Medulla oblongata (tissue), 1 donor: Measurements from ENCODE around the gene SLAMF6.
"Not testable (repeated sequence)": the region's sequence is repeated elsewhere in the genome, so short reads cannot be mapped to it uniquely, and the experiment has no call there.

Experiments
- DNase-seq: peaks from one replicate; pipeline ENCODE4 v3.0.0-alpha.2; 2015; ENCODE audit errors: extremely low spot score

SLAMF6 gene

DNA sequence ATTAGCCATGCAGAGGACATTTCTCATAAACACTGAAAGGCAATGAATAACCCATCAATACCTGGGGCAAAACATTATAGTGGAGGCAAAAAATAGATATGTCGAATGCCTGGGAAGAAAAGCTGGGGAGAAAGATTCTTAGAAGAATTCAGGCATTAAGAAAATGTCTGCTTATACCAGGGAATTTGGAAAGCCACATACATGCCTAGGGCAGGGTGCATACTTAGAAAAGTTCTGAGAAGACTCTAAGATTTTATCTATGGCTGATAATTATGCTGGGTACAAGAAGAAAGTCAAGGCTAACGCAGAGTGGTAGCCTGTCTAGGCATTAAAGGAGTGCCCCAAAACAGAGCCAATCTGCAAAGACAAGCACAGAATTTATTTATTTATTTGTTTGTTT lies 18.4 kb downstream of the SLAMF6 start:
- DNase-seq: no peak

DNA sequence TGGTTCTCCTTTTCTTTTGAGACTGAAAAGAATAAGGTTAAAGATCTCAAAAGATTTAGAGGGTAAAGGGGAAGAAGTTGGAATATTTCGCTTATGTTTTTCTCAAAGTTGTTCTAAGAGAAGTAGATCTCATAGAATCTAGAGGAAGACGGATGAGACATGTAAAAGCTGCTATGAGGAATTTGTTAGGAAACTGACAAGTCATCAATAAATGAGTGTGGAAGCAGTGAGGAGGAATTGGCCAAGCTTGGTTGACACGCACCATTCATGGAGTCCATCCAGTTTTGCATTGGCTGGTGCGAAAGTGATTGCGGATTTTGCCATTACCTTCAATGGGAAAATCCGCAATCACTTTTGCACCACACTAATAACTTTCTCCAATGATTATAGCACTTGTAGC lies 20.0 kb downstream of the SLAMF6 start:
- no peak for DNase-seq

DNA sequence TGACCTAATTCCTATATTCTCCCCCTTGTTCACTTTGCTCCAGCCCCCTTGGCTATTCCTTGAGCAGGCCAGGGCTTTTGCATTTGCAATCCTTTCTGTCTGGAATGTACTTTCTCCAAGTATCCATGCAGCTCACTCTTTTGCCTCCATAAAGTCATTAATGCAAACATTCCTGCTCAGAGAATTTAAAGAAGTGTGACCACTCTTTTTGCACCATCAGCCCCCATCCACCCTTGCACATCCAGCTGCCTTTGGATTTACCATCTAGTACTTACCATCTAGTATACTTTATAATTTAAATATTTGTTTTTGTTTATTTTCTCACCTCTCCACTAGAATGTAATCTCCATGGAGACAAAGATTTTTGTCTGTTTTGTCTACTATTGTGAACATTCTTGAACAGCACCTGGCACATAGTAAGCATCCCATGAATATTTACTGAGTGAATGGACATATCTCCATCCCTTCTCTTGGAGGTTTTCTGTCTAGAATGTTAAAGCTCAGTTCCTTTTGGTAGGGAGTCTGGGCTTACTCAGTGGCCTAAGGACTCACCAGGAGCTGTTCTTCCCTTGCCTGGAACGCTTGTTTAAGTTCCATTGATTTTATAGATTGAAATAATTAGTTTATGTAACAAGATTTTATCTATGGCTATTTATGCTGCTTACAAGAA lies 22.6 kb downstream of the SLAMF6 start:
- DNase-seq: no peak

DNA sequence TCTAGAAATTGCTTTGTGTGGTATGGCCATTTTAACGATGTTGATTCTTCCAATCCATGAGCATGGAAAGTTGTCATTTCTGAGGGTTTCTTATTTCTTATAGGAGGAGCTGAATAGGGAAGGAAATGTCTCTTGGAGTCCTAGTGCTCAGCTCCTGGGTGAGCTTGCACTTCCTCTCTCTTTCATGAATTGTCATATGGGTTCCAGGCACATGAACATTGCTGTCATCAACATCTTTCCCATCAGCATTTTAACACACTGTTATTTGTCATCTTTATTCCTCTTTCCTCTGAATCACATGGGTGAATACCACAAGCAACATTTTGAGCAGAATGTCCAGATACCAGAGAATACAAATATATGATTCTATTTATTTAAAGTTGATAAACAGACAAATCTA lies 23.4 kb downstream of the SLAMF6 start:
- peak; percentile 75 for DNase-seq

DNA sequence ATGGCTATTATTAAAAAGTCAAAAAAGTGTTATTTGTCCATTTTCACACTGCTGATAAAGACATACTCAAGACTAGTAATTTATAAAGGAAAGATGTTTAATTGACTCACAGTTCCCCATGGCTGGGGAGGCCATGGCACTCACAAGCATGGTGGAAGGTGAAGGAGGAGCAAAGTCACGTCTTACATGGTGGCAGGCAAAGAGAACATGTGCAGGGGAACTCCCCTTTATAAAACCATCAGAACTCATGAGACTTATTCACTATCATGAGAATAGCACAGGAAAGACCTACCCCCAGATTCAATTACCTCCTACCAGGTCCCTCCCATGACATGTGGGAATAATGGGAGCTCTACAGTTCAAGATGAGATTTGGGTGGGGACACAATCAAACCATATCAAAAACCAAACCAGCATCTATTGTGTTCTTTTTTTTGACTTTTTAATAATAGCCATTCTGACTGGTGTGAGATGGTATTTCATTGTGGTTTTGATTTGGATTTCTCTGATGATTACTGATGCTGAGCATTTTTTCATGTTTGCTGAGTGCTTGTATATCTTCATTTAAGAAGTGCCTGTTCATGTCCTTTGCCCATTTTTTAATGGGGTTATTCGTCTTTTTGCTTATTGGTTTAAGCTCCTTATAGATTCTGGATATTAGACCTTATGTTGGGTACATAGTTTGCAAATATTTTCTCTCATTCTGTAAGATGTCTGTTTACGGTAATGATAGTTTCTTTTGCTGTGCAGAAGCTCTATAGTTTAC lies 24.6 kb downstream of the SLAMF6 start:
- DNase-seq: not testable (repeated sequence)

DNA sequence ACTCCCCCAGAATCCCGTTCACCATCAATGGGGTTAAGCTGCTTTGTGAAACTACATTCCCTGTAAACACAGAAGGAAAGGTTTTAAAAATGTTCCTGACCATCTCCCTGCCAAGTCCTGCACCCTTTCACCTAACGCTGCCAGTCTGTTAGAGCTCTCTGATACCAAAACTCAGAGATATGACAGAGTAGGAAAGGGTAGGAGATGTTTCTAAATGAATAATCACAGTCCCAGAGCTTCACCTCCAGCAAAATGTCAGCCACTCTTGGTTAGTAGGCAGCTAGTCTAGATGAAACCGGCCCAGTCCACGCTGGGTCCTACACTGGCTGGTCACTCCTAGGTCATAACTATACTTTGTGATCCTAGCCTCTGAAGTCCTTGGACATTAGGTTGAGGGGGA lies 26.7 kb downstream of the SLAMF6 start:
- no peak for DNase-seq

DNA sequence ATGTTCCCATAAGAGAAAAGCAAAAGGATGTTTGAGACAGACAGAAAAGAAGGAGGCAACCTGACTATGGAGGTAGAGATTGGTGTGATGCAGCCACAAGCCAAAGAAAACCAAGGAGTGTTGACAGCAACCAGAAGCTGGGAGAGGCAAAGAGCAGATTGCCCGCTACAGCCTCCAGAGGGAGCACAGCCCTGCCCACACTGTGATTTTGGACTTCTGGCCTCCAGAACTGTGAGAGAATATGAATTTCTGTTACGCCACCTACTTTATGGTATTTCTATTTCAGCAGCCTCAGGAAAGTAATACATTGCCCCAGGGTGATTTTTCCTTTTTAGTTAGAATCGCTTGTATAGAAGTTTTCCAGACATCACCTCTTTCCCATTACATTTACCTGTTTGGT lies 28.4 kb downstream of the SLAMF6 start:
- no peak for DNase-seq

DNA sequence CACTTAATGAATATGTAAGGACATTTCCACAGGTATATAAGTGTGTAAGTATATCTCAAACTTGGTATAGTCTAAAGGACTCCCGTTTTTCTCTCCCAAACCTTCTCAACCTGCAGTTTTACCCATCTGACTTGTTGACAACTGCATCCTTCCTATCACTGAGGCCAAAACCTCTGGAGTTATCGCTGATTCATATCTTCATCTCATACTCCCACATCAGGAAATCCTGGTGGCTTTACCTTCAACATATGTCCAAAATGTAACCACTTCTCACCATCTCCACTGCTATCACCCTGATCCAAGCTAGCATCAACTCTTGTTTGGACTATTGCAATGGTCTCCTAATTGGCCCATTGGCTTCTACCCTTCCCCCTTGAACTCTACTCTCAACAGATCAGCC lies 30.4 kb downstream of the SLAMF6 start:
- no peak for DNase-seq

DNA sequence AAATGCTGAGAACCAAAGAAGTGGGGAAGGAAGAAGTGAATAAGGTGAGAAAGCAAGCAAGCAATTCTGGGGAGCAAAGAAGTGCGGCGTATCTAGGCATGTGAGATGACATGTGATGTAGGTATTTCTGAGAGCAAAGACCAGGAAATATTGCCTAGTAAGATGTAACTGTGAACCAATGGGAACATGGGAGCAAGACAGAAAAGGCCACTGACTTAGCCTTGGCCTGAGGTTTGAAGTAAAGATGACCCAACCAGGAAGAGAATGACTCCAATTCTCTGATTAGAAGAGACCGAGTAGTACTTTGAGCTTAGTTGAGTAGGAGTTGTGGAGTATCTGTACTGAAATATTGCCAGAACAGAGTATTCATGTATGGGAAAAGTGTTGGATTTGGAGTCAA lies 31.1 kb downstream of the SLAMF6 start:
- DNase-seq: no peak

DNA sequence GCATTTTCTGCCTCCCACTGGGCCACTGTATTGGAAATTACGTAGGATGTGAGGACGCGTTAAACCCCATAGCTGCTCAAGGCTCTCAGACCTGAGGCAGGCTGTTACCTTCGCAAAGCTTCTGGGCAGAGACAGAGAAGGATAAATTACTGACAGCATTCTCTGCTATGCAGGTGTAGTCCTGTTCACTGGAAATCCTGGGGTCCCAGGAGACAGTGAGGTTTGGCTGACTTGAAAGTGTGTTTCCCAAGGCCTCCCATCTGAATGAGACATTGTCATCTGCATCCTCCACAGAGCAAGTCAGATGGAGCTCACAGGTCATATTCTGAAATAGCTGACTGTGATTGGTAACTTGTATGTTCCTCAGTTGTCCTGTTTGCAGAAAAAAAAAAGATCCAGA lies 32.0 kb downstream of the SLAMF6 start:
- DNase-seq: no peak

DNA sequence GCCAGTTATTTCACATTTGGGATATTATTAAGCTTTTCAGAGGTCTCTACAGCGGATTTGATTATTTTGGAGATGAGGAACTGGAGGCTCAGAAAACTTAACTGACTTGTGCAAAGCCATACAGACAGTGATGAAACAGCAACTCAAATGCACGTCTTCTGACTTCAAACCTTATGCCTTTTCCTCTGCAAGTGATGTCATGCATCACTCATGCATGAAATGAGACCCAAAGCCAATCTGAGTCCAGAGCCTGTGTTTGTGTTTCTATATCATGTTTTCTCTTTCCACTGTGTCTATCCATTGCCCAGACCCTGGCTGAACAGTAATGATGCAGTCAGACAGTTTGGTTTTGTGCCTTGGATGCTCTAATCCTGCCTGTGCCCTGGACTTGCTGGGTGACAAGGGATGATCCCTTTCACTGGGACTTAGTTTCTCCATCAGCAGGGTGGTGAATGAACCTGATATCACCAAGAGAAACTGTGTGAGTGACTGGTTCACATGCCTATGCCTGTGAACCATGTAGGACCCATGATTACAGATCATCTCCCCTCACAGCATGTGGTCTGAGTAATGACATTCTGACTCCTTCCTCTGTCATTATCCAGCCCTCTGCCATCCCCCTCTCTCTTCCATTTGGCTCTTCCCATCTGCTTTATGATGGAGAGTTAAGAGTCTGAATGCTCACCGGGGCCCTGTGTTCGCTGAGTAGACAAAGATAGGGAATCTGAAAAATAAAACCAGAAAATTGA lies 33.4 kb downstream of the SLAMF6 start:
- DNase-seq: no peak

DNA sequence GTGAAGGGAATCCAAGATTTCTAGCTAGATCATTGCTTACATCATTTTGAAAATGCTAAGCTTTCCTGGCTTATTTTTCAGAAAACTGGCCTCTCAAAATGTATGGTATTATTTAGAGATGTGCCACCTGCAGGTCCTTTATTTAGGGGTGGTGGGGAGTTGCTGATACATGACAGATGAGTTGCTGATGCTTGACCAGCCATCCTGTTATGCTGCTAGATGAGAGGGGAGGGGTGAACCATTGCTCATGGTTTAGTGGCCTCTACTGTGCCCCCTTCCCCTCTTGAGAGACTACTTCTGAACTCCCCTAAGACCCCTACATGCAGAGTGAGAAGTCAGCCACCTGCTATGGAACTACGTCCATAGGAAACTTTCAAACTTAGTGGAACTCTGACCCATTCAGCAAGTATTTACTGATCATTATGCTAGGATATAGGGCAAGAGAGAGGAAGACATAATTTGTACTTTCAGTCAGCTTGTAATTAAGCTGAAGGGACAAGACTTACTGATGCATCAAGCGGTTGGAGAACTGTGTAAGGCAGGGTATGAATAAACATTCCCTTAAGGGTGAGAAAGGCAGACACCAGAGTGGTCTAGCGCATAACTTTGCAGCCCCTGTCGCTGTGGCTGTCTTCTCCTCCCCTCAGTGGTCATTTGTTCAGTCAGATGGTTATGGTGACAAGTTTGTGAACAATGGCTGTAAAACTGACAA lies 34.6 kb downstream of the SLAMF6 start:
- no peak for DNase-seq

DNA sequence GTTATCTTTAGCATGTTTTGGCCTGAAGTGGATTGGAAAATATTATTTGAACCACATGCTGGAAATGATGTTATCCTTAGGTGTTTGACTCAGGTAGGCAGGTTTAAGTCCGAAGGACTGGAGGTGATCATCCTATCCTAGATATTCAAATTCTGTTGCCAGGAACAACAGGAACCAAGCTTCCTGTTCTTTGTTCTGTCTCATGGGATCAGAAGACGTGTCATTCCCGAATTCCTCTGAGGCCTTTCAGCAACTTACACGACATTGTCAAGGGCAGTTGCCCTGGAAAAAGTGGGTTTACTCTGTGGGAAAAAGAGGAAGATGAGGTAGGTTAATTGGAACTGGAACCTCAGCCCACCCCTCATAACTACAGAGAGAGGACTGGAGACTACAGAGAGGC lies 36.6 kb downstream of the SLAMF6 start:
- no peak for DNase-seq

DNA sequence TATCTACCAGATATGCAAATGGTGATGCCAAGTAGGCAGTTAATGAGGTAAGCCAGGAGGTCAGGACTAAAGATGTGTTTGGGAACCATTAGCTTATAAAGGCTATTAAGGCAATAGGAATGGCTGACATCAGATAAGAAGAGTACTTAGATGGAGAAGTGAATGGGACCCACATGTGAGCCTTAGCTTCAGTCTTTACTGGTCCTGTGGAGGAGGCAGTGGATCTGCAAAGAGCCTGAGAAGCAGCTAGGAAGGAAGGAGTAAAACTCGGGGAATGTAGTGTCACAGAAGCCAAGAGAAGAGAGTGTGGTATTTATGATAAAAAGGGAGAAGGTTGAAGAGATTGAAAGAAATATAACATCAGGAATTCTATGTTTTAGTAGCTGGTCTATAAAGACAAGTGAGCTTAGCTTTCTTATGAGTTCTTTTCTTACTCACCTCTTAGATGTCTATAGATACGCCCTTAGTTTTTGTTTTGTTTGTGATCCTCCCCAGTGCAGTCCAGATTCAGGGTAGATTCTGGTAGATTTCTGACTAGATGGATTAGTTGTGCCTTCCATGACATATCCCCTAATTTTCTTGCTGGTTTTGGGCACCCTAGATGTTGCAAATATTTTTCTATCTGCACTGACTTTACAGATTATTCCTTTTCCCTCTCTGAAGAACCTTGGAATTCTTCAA lies 39.4 kb downstream of the SLAMF6 start:
- no peak for DNase-seq

DNA sequence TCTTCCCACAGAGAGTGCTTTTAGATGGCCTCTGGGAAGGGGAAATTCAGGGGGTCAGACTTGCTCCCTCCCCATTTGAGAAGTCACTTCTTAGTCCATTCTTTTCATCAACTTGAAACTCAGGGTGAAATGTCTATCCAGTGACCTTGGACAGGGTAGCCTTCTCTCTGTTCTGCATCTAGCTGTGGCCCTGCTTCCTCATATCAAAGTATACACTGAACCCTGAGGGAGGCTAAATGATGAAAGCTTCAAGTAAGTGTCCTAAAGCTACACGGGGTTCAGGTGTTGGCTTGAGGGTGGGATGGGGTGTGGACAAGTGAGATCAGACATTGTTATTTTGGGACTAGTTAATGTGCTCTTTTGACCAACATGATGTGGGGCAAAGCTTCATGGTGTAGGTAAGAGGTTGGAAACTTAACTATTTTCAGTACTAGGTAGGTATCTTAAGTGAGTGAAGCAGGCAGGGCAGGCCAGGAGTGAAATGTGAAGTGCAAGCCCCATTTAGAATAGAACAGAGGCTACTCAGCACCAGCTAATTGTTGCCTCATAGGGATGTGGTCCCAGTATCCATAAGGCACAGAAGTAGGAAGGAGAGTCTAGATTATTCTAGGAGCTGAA lies 41.0 kb downstream of the SLAMF6 start:
- DNase-seq: no peak

DNA sequence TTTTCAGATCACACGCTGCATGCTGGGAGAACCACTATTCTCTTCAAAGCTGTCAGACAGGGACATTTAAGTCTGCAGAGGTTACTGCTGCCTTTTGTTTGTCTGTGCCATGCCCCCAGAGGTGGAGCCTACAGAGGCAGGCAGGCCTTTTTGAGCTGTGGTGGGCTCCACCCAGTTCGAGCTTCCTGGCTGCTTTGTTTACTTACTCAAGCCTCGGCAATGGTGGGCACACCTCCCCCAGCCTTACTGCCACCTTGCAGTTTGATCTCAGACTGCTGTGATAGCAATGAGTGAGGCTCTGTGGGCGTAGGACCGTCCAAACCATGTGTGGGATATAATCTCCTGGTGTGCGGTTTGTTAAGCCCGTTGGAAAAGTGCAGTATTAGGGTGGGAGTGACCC lies 42.3 kb downstream of the SLAMF6 start:
- DNase-seq: not testable (repeated sequence)

DNA sequence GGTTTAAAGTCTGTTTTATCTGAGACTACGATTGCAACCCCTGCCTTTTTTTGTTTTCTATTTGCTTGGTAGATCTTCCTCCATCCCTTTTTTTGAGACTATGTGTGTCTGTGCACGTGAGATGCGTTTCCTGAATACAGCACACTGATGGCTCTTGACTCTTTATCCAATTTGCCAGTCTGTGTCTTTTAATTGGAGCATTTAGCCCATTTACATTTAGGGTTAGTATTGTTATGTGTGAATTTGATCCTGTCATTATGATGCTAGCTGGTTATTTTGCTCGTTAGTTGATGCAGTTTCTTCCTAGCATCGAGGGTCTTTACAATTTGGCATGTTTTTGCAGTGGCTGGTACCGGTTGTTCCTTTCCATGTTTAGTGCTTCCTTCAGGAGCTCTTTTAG lies 44.0 kb downstream of the SLAMF6 start:
- DNase-seq: not testable (repeated sequence)

DNA sequence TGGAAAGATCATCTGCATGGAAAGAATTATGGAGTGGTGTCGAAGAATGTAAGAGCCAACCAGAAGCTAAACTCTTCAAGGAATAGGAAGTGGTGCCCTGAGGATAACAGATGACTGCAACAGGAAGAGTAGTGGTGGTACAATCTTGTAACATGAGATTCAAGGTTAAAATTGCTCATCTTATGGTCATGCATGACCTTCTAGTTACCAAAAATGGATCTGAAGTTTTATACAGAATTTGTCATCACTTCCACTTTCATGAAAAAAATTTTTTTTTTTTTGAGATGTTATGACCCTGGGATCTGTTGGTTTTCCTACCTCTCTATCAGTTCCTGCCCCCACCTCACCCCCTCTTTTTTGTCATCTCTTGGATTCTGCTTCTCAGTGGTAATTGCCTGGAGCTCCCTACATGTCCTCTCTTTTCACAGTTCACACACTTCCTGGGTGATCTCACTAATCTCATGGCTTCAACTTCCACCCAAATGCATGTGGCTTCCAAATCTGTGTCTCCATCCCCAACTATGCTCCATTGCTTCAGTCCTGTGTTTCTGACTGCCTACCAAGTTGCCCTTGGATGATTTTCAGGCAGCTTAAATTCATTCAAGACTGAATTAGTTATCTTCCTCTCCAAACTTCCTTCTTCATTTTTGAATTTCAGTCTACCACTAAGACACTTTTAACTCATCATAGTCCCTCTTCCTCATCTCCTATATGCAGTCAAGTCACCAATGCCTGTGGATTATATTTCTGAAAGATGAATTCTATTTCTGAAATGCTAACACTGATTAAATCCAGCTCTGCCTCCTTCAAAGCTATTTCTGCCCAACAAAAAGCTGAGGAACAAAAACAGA lies 48.4 kb downstream of the SLAMF6 start:
- DNase-seq: peak; percentile 2

DNA sequence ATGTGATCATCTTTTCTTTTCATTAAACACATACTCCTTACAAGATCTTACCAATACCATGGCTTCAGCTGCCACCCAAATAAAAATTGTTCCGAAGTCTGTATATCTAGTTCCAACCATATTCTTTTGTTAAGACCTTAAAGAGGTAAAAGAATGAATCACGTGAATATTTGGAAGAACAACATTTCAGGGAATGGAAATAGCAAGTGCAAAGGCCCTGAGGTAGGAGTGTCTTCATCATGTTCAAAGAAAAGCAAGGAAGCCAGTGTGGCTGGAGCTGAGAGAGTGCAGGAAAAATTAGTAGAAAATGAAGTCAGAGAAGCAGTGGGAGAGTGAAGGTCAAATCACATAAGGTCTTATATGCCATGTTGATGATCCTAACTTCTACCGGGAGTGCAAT lies 50.9 kb downstream of the SLAMF6 start:
- no peak for DNase-seq

DNA sequence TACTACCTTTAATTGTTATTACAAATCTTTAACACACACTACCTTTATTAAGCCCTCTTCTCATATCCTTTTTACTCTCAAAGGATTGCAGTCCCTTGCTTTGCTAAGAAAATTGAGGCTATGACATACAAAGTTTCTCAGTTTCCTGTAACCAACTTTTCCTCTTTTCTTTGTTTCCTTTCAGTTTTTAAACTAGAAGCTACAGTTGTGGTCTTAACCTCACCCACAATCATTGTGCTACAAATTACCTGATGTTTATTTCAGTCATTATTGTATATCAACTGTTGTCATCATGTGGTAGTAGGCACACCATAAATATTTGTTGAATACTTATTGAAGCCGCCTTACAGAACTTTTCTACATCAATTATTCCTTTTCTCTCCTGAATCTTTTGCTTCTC lies 51.8 kb downstream of the SLAMF6 start:
- no peak for DNase-seq
